GM12875 (cell line): ENCODE data around the gene ANO4.

ENCODE experiments used
- H3K4me3 ChIP-seq: one replicate; pipeline ENCODE4 v1.5.1; 2011; ENCODE audit warnings: low read depth, low read length, control low read depth
- CTCF ChIP-seq: IDR thresholded peaks from 2 replicates; pipeline ENCODE4 v1.5.1; 2011; ENCODE audit warnings: low read depth, mild to moderate bottlenecking, control low read depth, inconsistent platforms, low read length, moderate library complexity, borderline replicate concordance; ENCODE audit not compliant: insufficient read depth

ANO4 gene

GRCh38 chr12:101166866-101167265 lies 372.3 kb downstream of the ANO4 start:
- H3K4me3 ChIP-seq = no peak overlapping the region
- TF ChIP-seq CTCF = no peak

- no peak overlapping the region for H3K4me3 ChIP-seq
- no peak for TF ChIP-seq CTCF
Measured at GRCh38 chr12:101168001-101168400, 373.4 kb downstream of the ANO4 start.

- no peak overlapping the region for H3K4me3 ChIP-seq
- TF ChIP-seq CTCF = no peak
Measured at GRCh38 chr12:101172316-101172715, 377.7 kb downstream of the ANO4 start.

GRCh38 chr12:101173197-101173749 lies 378.7 kb downstream of the ANO4 start:
- TF ChIP-seq CTCF = no peak

GRCh38 chr12:101174541-101174940 lies 380.0 kb downstream of the ANO4 start:
- H3K4me3 ChIP-seq = no peak overlapping the region
- no peak for TF ChIP-seq CTCF

More at GRCh38 chr12:101173197-101173749, 378.7 kb downstream of the ANO4 start:
- H3K4me3 ChIP-seq = no peak overlapping the region
